Adipose tissue (tissue), 3 donors: Measurements from ENCODE around the gene SCG2. TPM values are rescaled to one million over a fixed set of nuclear protein-coding genes. Genes with fewer than 3 reads are reported as not detected.
"Not testable (repeated sequence)": the region's sequence is repeated elsewhere in the genome, so short reads cannot be mapped to it uniquely, and the experiment has no call there.

Source experiments
- H3K27ac ChIP-seq: one replicate; pipeline ENCODE4 v1.5.1; 2013; ENCODE audit warnings: low read depth, low read length
- WGBS, 3 donors: extraction: QIAGEN DNeasy Blood & Tissue Kit; methylation state at CpG; one replicate each; pipeline ENCODE4 v1.1.7; 2013; 5-methylcytosine and 5-hydroxymethylcytosine counted together
- polyA plus RNA-seq, 3 donors: library from polyadenylated mRNA; stranded (reverse); fragments of 200-250 nt; gene quantifications; one replicate each; pipeline ENCODE4 v1.2.3, GENCODE V29; 2013
- donor health status: healthy with polysubstance abuse.
- donor health status: Bipolar disorder and iron deficiency.
- donor health status: healthy.

The SCG2 gene
- polyA plus RNA-seq, 3 donors: 0.24 to 9.7 TPM; not detected in 1

DNA sequence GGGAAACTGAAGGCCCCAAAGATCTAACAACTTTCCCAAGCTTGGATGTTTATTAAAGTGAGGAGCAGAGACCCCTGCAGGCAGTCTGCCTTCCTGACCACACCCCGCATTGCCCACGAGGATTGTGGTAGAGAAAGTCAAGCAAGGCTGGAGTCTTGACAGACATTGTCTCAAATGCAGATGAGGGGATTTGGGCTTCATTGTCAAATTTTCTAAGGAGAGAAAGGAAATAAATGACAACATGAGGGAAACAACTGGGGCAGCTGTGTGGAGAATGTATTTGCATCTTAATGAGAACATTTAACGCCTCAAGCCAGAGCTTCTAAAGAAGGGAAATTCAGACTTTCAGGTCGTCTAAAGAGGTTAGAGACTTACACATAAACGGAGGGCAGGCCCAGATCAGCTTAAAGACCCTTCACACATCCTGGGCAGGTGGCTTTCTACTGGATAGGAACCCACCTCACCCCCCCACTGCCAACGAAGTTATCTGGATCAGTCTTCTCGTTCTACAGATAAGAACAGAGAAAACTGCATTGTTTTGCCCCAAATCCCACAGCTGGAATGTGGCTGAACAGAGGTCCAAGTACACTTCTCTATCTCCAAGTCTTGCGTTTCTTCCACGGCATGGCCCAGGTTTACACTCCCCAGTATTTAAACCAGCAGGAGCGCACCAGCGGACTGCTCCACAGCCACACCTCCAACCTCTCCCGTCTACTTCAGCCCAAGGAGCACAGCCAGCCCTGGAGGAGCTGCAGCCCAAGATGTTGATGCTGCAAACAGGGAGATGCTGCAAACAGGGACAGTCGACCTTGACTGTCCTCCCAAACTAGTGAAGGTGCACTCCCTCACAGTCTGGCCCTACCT, 16.2 kb upstream of the SCG2 start:
- 9 to 30% (median 17%) methylated on average over 13 of the region's 13 CpGs for WGBS, 3 donors
- no peak overlapping the region for H3K27ac ChIP-seq

DNA sequence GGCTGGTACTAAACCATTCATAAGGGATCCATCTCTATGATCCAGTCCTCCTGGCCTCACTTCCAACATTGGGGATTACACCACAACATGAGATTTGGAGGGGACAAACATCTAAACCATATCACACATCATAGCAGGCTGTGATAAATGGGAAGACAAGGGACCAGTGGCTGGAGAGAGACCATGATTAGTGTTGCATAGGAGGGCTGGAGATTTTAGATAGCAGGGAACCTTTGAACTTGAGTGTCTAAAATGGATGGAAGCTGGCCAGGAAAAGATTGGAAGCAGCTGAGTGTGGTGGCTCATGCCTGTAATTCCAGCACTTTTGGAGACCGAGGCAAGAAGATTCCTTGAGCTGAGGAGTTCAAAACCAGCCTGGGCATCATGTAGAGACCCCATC, 12.4 kb upstream of the SCG2 start:
- H3K27ac ChIP-seq: no peak overlapping the region
- WGBS, 3 donors: 79 to 88% (median 82%) methylated on average over 1 of the region's 1 CpG

DNA sequence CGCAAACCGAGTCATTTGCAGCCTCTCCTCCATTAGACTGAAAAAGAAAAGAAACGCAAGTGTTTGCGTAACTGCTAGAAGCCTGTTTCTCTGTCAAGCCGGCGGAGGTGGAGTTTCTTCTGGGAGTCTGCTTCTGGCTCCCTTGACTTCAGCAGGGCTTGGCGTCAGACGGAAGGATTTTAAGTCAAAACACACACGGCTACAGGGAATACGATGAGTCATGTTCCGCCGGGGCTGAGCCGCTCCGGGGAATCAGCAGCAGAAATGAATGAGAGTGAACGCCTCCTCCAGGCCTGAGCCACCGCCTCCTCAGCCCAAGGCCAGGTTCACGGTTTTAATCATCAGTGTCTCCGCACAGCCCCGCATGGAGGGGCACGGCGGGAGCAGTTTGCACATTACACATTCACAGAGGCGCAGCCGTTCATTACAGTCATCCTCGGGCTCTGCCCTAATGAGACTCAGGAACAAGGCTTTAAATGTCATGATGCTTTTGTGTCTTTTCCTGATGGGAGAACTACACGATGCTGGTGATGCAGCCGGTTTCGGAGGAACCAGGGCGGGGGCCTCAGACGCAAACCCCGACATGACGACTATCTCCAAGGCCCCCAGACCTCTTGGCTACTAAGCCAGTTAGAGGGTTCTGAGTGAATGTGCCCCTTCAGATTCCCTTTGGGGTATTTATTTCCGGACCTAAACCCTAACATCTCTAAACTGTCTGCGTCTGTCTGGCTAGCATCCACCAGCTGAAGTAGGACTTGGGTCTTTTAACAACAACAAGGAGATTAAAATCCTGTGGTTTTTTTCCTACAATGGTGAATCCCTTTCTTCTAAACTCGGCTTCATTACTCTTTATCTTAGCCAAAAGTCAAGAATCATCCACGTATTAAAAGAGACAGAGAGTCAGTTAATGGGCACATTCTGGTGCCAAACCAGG, 11.1 kb upstream of the SCG2 start:
- WGBS, 3 donors: 7 to 12% (median 7%) methylated on average over 35 of the region's 35 CpGs
- H3K27ac ChIP-seq: no peak overlapping the region

DNA sequence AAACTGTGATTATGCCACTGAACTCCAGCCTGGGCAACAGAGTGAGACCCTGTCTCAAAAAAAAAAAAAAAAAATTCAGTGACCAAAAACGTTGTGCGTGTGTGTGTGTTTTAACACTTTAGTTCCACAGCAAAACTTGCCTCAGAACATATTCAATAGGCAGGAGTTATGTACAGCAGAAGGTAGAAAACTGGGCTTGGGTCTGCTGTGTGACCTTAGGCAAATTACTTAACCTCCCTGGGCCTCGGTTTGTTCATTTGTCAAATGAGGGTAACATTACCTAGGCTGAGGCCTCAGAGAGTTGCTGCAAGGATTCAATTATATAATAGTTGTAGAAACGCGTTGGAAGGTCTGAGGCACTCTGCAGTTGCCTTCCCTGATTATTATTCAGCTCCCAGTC, 10.3 kb upstream of the SCG2 start:
- 38 to 56% (median 42%) methylated on average over 5 of the region's 5 CpGs for WGBS, 3 donors
- H3K27ac ChIP-seq: no peak overlapping the region

DNA sequence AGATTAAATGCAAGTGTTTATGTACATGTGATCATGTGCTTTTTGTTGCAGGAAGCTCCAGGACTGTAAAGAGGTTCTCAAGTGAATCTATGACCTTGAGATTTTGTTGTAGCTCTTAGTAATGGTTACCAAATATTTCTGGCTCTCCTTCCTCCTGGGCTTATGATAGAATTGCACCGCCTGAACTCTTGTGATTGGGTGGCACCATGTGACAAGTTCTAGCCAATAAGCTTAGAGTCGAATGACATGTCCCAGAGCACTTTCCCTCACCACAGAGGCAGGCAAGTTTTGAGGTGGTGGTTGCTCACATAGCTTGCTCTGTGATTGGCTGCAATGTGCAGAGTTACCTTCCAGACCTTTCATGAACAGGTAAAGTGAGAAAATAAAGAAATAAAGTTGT, 8.9 kb upstream of the SCG2 start:
- 88 to 93% (median 92%) methylated on average over 2 of the region's 2 CpGs for WGBS, 3 donors

DNA sequence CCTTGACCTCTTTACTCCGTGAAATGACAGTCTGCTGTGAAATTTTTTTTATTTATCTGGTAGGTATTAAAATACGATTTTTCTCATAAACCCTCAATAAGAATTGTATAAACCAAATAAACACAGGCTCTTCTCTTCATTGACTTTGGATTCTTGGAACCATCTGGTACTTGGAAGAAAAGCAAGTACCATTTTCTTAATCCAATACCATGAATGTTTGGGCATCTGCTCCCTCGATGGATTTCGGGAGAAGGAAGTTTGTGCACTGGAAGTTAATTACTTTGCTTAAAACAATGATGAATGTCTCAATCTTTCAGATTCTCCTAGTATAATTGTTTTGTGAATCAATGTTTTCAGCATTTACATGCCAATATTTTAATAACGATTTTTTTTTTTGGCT, 5.3 kb upstream of the SCG2 start:
- WGBS, 3 donors: 68 to 84% (median 80%) methylated on average over 5 of the region's 5 CpGs
- H3K27ac ChIP-seq: no peak overlapping the region

More for the DNA sequence above, 8.9 kb upstream of the SCG2 start:
- H3K27ac ChIP-seq: no peak overlapping the region

DNA sequence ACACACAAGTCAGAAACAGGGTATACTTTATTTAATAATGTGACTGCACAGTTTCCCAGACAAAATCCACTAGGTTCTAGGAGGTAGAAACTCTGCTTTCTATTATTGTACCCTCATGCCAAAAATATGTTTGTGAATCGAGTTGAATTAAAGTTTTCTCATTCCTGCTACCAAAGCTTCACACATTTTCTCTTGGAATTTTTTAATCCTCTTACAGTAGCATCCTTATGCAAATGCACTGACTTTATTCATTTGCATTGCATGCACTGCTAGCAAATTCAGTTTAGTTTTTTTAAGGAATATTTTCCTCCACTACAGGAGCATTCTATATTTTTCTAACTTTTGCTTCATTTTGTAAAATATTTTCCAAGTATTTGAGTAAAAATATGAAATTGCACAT, 4.8 kb upstream of the SCG2 start:
- H3K27ac ChIP-seq: no peak overlapping the region
- 24 to 32% (median 30%) methylated on average over 1 of the region's 1 CpG for WGBS, 3 donors

DNA sequence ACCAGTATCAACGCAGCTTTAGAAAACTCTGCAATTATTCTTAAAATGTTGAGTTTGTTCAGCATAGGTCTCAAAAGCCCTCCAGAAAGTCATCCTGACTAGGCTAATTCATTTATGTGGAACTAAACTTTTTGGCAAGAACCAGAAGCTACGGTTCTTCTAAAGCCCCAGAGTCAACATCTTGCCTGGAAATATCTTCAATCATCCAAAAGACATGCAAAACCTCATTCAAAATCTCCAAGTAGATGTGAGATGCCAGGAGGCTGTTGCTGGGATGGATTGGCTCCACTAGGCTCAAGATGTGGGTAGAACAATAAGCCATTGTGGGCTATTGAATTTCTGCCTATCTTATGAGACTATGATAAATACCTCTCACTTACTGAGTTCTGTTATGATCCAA, 2.1 kb upstream of the SCG2 start:
- no peak overlapping the region for H3K27ac ChIP-seq
- 60 to 79% (median 78%) methylated on average over 2 of the region's 2 CpGs for WGBS, 3 donors

DNA sequence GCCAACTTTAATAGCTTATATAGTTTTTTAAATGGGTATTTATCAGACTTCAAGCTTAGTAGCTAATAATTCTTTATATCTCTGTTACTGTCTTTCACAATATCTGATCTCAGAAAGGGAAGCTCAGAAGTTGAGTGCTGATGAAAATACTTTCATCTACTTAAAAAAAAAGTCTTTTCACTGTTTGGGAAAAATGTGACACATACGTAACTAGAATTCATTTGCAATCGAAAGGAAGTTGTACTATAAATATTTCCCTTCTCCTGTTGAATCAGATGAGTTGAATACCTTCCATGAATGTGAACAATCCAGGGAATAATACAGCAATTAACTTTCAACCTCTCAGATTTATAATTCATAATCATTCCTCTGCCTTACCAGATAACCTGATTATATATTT, 811 bp upstream of the SCG2 start:
- WGBS, 3 donors: 60 to 77% (median 71%) methylated on average over 2 of the region's 2 CpGs
- no peak overlapping the region for H3K27ac ChIP-seq

DNA sequence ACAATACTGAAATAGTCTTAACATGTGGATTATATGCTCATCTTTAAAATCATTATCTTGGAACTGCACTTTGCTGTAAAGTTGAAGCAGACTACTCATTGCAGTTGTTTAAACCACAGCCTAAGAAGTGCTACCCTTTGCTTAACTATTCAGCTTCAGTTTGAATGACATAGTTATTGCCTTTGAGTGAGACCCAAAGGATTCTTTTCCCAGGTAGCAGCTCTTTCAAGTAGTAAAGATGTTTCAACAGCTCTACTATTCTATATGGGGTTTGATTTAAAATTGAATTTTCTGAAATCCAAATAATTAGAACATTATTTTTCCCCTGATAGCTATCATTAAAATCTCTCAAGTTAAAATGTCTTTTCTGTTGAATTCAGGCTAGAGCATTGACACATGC, 1.1 kb downstream of the SCG2 start:
- H3K27ac ChIP-seq: no peak overlapping the region

DNA sequence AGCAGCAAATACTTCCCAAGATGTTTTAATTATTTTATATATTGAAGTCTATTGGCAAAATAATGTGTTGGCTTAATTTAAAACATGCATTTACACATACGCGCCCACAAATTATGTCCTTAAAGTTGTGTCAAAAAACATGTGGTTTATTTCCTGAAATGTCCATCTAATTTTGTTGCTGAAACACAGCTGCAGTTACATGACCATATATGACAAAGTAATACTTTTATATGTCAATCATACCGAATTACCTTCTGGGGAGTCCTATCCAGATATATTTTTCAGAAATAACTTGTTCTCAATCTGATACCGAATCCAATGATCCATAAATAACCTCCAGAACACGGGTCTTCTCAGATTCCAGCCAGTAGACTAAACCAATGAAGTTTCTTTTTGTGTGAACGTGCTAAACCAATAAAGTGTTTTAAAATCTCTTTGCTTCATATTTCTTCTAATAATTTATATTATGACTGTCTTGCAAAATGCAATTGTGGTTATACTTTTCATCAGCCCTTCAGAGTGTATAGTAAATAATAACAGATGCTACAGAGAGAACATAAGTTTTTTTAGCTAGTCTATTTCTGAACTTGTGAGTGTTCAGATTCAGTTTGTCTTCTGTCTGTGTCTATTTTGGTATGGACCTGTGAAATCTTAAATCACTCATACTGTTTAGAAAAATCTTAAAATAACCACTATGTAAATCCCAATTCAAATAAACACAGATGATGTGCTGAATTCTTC, 2.4 kb downstream of the SCG2 start:
- whole genome bisulfite sequencing, 3 donors: 59 to 76% (median 73%) methylated on average over 6 of the region's 6 CpGs
- H3K27ac ChIP-seq: no peak overlapping the region

DNA sequence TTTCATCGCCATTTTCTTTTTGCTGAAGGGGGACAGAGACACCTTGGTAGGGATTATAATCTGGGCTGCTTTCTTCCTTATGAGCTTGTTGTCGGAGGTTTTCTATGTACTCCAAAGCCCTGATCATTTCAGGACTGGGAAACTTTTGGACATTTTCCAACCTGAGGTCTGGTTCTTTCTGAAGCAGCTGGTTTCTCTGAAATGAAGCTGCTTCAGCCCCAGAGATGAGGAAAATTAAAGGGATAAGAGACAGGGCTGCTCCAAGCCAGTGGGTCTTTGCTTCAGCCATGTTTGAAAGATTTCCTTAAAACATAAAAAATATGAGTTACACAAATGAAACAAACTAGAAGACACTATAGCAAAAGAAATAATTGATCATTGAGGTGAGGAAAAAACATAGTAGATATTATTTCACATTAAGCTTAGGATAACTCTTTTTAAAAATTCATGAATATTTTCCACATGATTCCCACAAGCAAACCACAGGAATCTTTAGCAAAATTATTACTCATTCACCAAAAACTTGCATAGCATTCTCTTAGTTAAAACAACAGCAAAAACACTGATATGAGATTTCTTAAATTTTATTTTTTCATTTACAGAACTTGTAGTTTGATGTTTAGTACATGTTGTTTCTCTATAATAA, 3.0 kb downstream of the SCG2 start:
- H3K27ac ChIP-seq: no peak overlapping the region
- 80 to 84% (median 80%) methylated on average over 2 of the region's 2 CpGs for WGBS, 3 donors

DNA sequence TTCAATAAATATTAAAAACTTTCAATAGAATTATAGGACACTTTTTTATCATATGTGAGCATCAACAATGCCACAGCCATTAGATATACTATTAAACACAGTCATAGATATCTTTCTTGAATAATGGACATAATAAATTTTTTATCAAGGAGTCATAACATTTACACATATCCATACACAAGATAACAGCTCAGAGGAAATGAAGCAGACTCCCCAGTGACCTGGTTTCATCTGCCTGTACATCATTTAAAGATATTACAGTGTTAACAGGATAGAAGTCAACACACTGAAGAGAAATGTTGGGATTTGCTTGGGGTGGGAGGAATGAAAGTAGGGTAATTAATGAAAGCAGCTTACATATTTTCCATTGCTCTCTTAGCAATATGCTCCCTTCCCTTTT, 5.1 kb downstream of the SCG2 start:
- no peak overlapping the region for H3K27ac ChIP-seq

DNA sequence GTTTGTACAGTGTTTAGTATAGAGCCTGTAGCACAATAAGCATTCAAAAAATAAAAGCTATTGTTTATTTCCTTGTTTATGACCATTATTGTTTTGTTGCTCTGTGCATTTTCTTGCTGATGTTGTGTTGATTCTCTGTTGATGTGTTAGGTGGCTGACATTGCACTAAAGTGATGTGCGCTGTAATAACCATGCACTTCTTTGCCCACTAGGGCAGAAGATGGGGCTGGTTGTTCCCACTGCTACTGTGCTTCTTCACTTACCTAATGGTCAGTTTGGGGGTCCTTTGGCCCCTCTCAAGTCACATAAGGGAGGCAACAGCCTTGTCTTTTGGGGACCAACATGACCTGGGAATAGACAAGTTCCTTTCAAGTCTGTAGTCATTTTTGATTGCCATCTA, 6.0 kb downstream of the SCG2 start:
- H3K27ac ChIP-seq: no peak overlapping the region
- 92 to 100% (median 94%) methylated on average over 1 of the region's 1 CpG for WGBS, 3 donors

DNA sequence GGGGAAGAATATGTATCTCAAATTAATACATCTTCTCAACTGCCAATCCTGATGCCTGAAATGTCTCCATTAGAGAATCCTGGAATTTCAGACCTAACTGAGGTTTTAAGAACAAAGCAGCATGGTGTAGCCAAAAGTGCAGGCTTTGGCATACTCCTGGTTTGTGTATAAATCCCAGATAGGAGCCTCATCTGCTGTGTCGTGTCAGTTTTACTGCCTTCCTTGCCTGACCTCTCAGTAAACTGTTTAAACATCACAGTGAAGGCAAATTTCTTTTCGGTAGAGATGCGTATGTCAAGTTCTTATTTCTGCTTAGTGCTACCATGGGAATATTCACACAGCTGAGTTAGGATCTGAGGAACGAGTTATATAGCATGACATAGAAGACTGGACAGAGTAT, 7.3 kb downstream of the SCG2 start:
- 46 to 61% (median 59%) methylated on average over 4 of the region's 4 CpGs for WGBS, 3 donors
- H3K27ac ChIP-seq: no peak overlapping the region

DNA sequence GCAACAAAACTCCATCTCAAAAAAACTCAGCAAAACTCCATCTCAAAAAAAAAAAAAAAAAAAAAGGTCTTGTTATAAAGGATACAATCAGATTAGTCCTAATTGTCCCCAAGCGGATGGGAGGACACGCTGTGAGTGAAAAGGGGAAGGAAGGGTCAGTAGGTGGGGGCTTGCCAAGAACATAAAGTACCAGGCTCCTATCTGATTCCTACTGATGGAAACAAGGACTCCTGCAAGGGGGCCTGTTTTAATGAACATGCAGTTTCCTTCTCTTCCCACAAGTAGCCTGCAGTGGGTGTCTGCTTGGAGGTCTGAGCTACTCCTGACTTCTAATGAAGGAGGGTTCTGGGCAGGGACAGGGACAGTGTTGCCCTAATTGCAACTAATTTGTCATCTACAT, 7.9 kb downstream of the SCG2 start:
- H3K27ac ChIP-seq: no peak overlapping the region
- 53 to 82% (median 67%) methylated on average over 2 of the region's 2 CpGs for WGBS, 3 donors

DNA sequence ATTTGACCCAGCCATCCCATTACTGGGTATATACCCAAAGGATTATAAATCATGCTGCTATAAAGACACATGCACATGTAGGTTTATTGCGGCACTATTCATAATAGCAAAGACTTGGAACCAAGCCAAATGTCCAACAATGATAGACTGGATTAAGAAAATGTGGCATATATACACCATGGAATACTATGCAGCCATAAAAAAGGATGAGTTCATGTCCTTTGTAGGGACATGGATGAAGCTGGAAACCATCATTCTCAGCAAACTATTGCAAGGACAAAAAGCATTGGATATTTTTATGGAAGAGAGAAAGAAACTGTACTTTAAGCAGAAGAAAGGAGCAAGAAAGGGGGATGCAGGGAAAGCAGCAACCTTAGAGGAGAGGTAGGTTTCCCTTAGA, 9.5 kb downstream of the SCG2 start:
- 85 to 95% (median 93%) methylated on average over 1 of the region's 1 CpG for WGBS, 3 donors

DNA sequence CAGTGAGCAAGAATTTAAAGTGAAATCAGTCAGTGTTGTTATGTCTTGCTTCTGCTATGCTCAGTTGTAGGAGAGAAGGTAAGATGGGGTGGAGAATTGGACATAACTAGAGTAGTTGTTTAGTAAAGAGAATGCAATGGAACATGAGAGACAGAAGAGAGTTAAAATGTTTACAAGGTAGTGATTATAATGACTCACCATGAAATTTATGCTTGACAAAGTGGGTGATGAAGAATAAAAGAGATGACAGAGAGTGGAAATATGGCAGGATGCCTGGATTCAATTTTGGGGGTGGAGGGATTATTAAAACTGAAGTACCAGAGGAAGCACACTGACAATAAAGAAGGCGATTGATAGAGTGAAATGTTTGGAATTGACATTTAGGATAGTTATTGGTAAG, 10.6 kb downstream of the SCG2 start:
- WGBS, 3 donors: 89 to 98% (median 94%) methylated on average over 1 of the region's 1 CpG
- H3K27ac ChIP-seq: no peak overlapping the region

More for the DNA sequence above, 9.5 kb downstream of the SCG2 start:
- not testable (repeated sequence) for H3K27ac ChIP-seq

DNA sequence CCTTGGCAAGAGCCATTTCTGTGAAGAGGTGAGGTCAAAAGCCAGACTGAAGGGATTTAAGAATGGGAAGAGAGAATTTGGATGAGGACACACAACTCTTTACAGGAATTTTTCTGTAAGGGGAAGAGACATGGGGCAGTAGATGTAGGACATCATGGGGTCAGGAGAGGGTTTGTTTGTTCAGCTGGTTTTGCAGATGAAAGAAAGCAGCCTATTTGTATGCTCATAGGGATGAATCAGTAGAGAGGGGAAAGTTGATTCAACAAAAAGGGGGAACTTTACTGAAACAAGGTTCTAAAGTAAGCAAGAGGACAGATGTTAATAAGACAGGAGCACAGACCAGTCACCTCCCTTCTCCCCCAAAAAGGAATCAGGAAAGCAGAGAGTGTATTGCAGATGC, 11.2 kb downstream of the SCG2 start:
- H3K27ac ChIP-seq: no peak overlapping the region
